ENCODE results near the gene LAMB1.
"Not testable (repeated sequence)": the region's sequence is repeated elsewhere in the genome, so short reads cannot be mapped to it uniquely, and the experiment has no call there.

The LAMB1 gene

GRCh38 chr7:108037140-108037539 is 34.2 kb upstream of the LAMB1 start:
- Histone ChIP-seq H3K36me3 (ENCODE audit: control insufficient read depth in 2 of 2, insufficient read depth in 2 of 2, low read length in 2 of 2) (no peaks in the 10 kb centered on the region), H3K27ac (ENCODE audit: low read depth in 2 of 2, low read length in 2 of 2) (no peak overlapping the region), H3K4me3 (ENCODE audit: low read length in 2 of 2) (no peak overlapping the region), H3K27me3 (ENCODE audit: control insufficient read depth in 2 of 2, insufficient read depth in 2 of 2, low read length in 2 of 2) (no peaks in the 10 kb centered on the region), H3K4me1 (ENCODE audit: control insufficient read depth in 2 of 2, insufficient read depth in 2 of 2, low read length in 2 of 2) (no peaks in the 10 kb centered on the region), H3K9me3 (ENCODE audit: control insufficient read depth in 2 of 2, low read length in 2 of 2) (no peaks in the 10 kb centered on the region), H3K9ac (ENCODE audit: low read depth in 1 of 2, low read length in 2 of 2) (no peak overlapping the region)

DNA sequence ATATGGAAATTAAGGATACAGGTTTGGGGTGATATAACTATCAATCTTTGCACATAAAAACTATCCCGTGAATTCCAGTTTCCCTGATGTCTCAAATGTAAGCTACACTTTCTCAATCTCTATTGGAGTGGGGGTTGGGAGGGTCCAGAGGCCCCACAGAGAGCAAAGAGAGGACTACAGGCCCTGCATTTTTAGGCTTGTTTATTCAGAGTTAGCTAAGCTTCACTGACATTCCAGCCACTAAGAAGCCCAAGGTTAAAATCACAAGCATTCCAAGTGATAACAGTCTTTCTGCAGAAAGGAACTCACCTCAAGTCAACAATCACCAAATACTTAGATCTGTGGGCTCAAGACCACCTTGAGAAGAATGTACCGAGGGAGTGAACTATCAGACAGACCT is 31.6 kb upstream of the LAMB1 start:
- Histone ChIP-seq H3K9me3 (ENCODE audit: control insufficient read depth in 2 of 2, low read length in 2 of 2) (no peaks in the 10 kb centered on the region), H3K36me3 (ENCODE audit: control insufficient read depth in 2 of 2, insufficient read depth in 2 of 2, low read length in 2 of 2) (no peaks in the 10 kb centered on the region), H3K27ac (ENCODE audit: low read depth in 2 of 2, low read length in 2 of 2) (no peak overlapping the region), H3K27me3 (ENCODE audit: control insufficient read depth in 2 of 2, insufficient read depth in 2 of 2, low read length in 2 of 2) (no peaks in the 10 kb centered on the region), H3K4me1 (ENCODE audit: control insufficient read depth in 2 of 2, insufficient read depth in 2 of 2, low read length in 2 of 2) (no peaks in the 10 kb centered on the region), H3K4me3 (ENCODE audit: low read length in 2 of 2) (no peak overlapping the region), H3K9ac (ENCODE audit: low read depth in 1 of 2, low read length in 2 of 2) (no peak overlapping the region)

- H3K4me1 ChIP-seq (ENCODE audit: control insufficient read depth in 2 of 2, insufficient read depth in 2 of 2, low read length in 2 of 2), result no peaks in the 10 kb centered on the region
- H3K9me3 ChIP-seq (ENCODE audit: control insufficient read depth in 2 of 2, low read length in 2 of 2), result no peaks in the 10 kb centered on the region
- H3K27ac ChIP-seq (ENCODE audit: low read depth in 2 of 2, low read length in 2 of 2), result no peak overlapping the region
- H3K27me3 ChIP-seq (ENCODE audit: control insufficient read depth in 2 of 2, insufficient read depth in 2 of 2, low read length in 2 of 2), result no peaks in the 10 kb centered on the region
- H3K36me3 ChIP-seq (ENCODE audit: control insufficient read depth in 2 of 2, insufficient read depth in 2 of 2, low read length in 2 of 2), result no peaks in the 10 kb centered on the region
- H3K4me3 ChIP-seq (ENCODE audit: low read length in 2 of 2), result no peak overlapping the region
- no peak overlapping the region for H3K9ac ChIP-seq (ENCODE audit: low read depth in 1 of 2, low read length in 2 of 2)
These were observed 31.0 kb upstream of the LAMB1 start for GRCh38 chr7:108033776-108034497.

DNA sequence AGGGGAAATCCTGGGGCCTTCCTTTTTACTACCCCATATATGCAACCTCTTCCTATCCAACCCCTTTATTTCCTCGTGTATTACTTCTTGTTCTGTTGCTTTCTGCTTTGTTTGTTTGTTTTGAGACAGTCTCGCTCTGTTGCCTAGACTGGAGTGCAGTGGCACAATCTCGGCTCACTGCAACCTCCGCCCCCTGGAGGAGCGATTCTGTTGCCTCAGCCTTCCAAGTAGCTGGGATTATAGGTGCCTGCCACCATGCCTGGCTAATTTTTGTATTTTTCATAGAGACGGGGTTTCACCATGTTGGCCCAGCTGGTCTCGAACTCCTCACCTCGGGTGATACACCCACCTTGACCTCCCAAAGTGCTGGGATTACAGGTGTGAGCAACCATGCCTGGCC is 30.3 kb upstream of the LAMB1 start:
- H3K27ac ChIP-seq (ENCODE audit: low read depth in 2 of 2, low read length in 2 of 2); H3K9ac ChIP-seq (ENCODE audit: low read depth in 1 of 2, low read length in 2 of 2); H3K4me3 ChIP-seq (ENCODE audit: low read length in 2 of 2); H3K27me3 ChIP-seq (ENCODE audit: control insufficient read depth in 2 of 2, insufficient read depth in 2 of 2, low read length in 2 of 2); H3K36me3 ChIP-seq (ENCODE audit: control insufficient read depth in 2 of 2, insufficient read depth in 2 of 2, low read length in 2 of 2); H3K9me3 ChIP-seq (ENCODE audit: control insufficient read depth in 2 of 2, low read length in 2 of 2); H3K4me1 ChIP-seq (ENCODE audit: control insufficient read depth in 2 of 2, insufficient read depth in 2 of 2, low read length in 2 of 2): not testable (repeated sequence)

DNA sequence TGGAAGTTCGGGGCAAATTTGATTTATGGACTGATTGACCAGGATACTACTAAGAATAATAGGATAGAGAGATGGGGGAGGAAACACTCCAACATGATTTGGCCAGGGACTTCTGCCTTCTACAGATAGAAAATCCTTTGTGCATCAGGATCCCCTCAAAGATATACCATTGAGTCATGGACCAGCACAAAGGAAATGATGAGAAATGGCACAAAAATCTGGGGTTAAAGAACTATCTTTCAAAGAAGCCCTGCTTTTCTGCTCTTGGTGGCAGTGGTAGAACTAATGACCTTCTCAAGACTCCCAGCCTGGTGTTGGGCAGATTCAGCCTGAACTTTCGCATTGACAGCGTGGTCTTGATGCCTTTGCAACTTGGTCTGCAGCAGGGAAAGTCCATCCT is 27.6 kb upstream of the LAMB1 start:
- no peaks in the 10 kb centered on the region for H3K27me3 ChIP-seq (ENCODE audit: control insufficient read depth in 2 of 2, insufficient read depth in 2 of 2, low read length in 2 of 2)
- no peaks in the 10 kb centered on the region for H3K36me3 ChIP-seq (ENCODE audit: control insufficient read depth in 2 of 2, insufficient read depth in 2 of 2, low read length in 2 of 2)
- no peak overlapping the region for H3K4me3 ChIP-seq (ENCODE audit: low read length in 2 of 2)
- no peak overlapping the region for H3K9ac ChIP-seq (ENCODE audit: low read depth in 1 of 2, low read length in 2 of 2)
- no peaks in the 10 kb centered on the region for H3K4me1 ChIP-seq (ENCODE audit: control insufficient read depth in 2 of 2, insufficient read depth in 2 of 2, low read length in 2 of 2)
- H3K9me3 ChIP-seq (ENCODE audit: control insufficient read depth in 2 of 2, low read length in 2 of 2), result no peaks in the 10 kb centered on the region
- no peak overlapping the region for H3K27ac ChIP-seq (ENCODE audit: low read depth in 2 of 2, low read length in 2 of 2)

GRCh38 chr7:108029034-108029433 is 26.1 kb upstream of the LAMB1 start:
- Histone ChIP-seq H3K27ac (ENCODE audit: low read depth in 2 of 2, low read length in 2 of 2) (no peak overlapping the region), H3K36me3 (ENCODE audit: control insufficient read depth in 2 of 2, insufficient read depth in 2 of 2, low read length in 2 of 2) (no peaks in the 10 kb centered on the region), H3K9me3 (ENCODE audit: control insufficient read depth in 2 of 2, low read length in 2 of 2) (no peaks in the 10 kb centered on the region), H3K4me3 (ENCODE audit: low read length in 2 of 2) (no peak overlapping the region), H3K4me1 (ENCODE audit: control insufficient read depth in 2 of 2, insufficient read depth in 2 of 2, low read length in 2 of 2) (no peaks in the 10 kb centered on the region), H3K9ac (ENCODE audit: low read depth in 1 of 2, low read length in 2 of 2) (no peak overlapping the region), H3K27me3 (ENCODE audit: control insufficient read depth in 2 of 2, insufficient read depth in 2 of 2, low read length in 2 of 2) (no peaks in the 10 kb centered on the region)

GRCh38 chr7:108028111-108028510 is 25.1 kb upstream of the LAMB1 start:
- Histone ChIP-seq H3K27me3 (ENCODE audit: control insufficient read depth in 2 of 2, insufficient read depth in 2 of 2, low read length in 2 of 2) (no peaks in the 10 kb centered on the region), H3K36me3 (ENCODE audit: control insufficient read depth in 2 of 2, insufficient read depth in 2 of 2, low read length in 2 of 2) (no peaks in the 10 kb centered on the region), H3K9me3 (ENCODE audit: control insufficient read depth in 2 of 2, low read length in 2 of 2) (no peaks in the 10 kb centered on the region), H3K4me1 (ENCODE audit: control insufficient read depth in 2 of 2, insufficient read depth in 2 of 2, low read length in 2 of 2) (no peaks in the 10 kb centered on the region), H3K4me3 (ENCODE audit: low read length in 2 of 2) (no peak overlapping the region), H3K9ac (ENCODE audit: low read depth in 1 of 2, low read length in 2 of 2) (no peak overlapping the region), H3K27ac (ENCODE audit: low read depth in 2 of 2, low read length in 2 of 2) (no peak overlapping the region)

GRCh38 chr7:108027239-108027638 is 24.3 kb upstream of the LAMB1 start:
- no peak overlapping the region for H3K4me3 ChIP-seq (ENCODE audit: low read length in 2 of 2)
- H3K36me3 ChIP-seq (ENCODE audit: control insufficient read depth in 2 of 2, insufficient read depth in 2 of 2, low read length in 2 of 2), result no peaks in the 10 kb centered on the region
- H3K9me3 ChIP-seq (ENCODE audit: control insufficient read depth in 2 of 2, low read length in 2 of 2), result no peaks in the 10 kb centered on the region
- H3K4me1 ChIP-seq (ENCODE audit: control insufficient read depth in 2 of 2, insufficient read depth in 2 of 2, low read length in 2 of 2), result no peaks in the 10 kb centered on the region
- no peaks in the 10 kb centered on the region for H3K27me3 ChIP-seq (ENCODE audit: control insufficient read depth in 2 of 2, insufficient read depth in 2 of 2, low read length in 2 of 2)
- H3K27ac ChIP-seq (ENCODE audit: low read depth in 2 of 2, low read length in 2 of 2), result no peak overlapping the region
- H3K9ac ChIP-seq (ENCODE audit: low read depth in 1 of 2, low read length in 2 of 2), result no peak overlapping the region

- Histone ChIP-seq H3K4me1 (ENCODE audit: control insufficient read depth in 2 of 2, insufficient read depth in 2 of 2, low read length in 2 of 2) (no peaks in the 10 kb centered on the region), H3K27ac (ENCODE audit: low read depth in 2 of 2, low read length in 2 of 2) (no peak overlapping the region), H3K9ac (ENCODE audit: low read depth in 1 of 2, low read length in 2 of 2) (no peak overlapping the region), H3K4me3 (ENCODE audit: low read length in 2 of 2) (no peak overlapping the region), H3K9me3 (ENCODE audit: control insufficient read depth in 2 of 2, low read length in 2 of 2) (no peaks in the 10 kb centered on the region), H3K36me3 (ENCODE audit: control insufficient read depth in 2 of 2, insufficient read depth in 2 of 2, low read length in 2 of 2) (no peaks in the 10 kb centered on the region), H3K27me3 (ENCODE audit: control insufficient read depth in 2 of 2, insufficient read depth in 2 of 2, low read length in 2 of 2) (no peaks in the 10 kb centered on the region)
These were observed 23.7 kb upstream of the LAMB1 start for GRCh38 chr7:108026647-108027046.

- no peaks in the 10 kb centered on the region for H3K27me3 ChIP-seq (ENCODE audit: control insufficient read depth in 2 of 2, insufficient read depth in 2 of 2, low read length in 2 of 2)
- H3K36me3 ChIP-seq (ENCODE audit: control insufficient read depth in 2 of 2, insufficient read depth in 2 of 2, low read length in 2 of 2), result no peaks in the 10 kb centered on the region
- H3K4me3 ChIP-seq (ENCODE audit: low read length in 2 of 2), result no peak overlapping the region
- H3K9ac ChIP-seq (ENCODE audit: low read depth in 1 of 2, low read length in 2 of 2), result no peak overlapping the region
- no peak overlapping the region for H3K27ac ChIP-seq (ENCODE audit: low read depth in 2 of 2, low read length in 2 of 2)
- no peaks in the 10 kb centered on the region for H3K4me1 ChIP-seq (ENCODE audit: control insufficient read depth in 2 of 2, insufficient read depth in 2 of 2, low read length in 2 of 2)
- no peaks in the 10 kb centered on the region for H3K9me3 ChIP-seq (ENCODE audit: control insufficient read depth in 2 of 2, low read length in 2 of 2)
These were observed 23.2 kb upstream of the LAMB1 start for GRCh38 chr7:108026116-108026515.

DNA sequence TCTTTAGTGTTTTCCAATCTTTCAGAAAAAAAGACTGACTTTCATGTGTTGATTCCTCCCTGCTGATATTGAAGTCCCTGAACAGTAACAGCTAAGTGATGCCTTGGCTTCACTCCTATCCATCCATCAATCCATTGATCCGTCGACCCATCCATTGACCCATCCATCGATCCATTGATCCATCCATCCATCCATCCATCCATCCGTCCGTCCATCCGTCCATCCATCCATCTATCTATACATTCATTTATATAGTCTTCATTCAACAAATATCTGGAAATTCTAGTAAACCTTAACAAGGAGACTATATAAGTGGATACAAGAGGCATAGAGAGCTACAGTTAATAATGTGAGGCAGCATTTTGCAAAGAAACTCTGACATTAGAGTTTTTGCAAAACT is 21.6 kb upstream of the LAMB1 start:
- Histone ChIP-seq H3K27me3 (ENCODE audit: control insufficient read depth in 2 of 2, insufficient read depth in 2 of 2, low read length in 2 of 2) (no peaks in the 10 kb centered on the region), H3K9me3 (ENCODE audit: control insufficient read depth in 2 of 2, low read length in 2 of 2) (no peaks in the 10 kb centered on the region), H3K9ac (ENCODE audit: low read depth in 1 of 2, low read length in 2 of 2) (no peak overlapping the region), H3K4me3 (ENCODE audit: low read length in 2 of 2) (no peak overlapping the region), H3K36me3 (ENCODE audit: control insufficient read depth in 2 of 2, insufficient read depth in 2 of 2, low read length in 2 of 2) (no peaks in the 10 kb centered on the region), H3K27ac (ENCODE audit: low read depth in 2 of 2, low read length in 2 of 2) (no peak overlapping the region), H3K4me1 (ENCODE audit: control insufficient read depth in 2 of 2, insufficient read depth in 2 of 2, low read length in 2 of 2) (no peaks in the 10 kb centered on the region)
